Measurements from ENCODE around the gene PCSK6.
"Not testable (repeated sequence)": the region's sequence is repeated elsewhere in the genome, so short reads cannot be mapped to it uniquely, and the experiment has no call there.

The PCSK6 gene

GRCh38 chr15:101351736-101352135, 137.8 kb downstream of the PCSK6 start:
- no peak for DNase-seq

- no peak for DNase-seq
Measured at GRCh38 chr15:101349047-101349951, 140.2 kb downstream of the PCSK6 start.

DNA sequence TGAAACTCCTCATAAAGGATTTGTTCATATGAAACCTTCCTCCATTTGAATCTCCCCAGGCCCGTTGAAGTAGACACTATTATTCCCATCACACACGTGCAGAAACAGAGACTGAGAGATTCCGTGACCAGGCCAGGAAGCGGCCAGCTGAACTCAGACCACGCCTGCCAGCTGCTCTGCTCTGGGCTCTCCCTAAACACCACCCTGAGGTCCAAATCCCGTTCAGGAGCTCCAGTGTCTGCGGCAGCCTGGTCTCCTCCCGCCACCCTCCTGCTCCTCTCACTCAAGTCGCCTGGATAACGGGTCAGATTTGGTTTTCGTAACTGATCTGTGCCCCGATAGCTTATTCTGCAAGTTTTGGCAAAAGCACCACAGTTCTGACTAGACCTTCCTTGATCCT, 140.9 kb downstream of the PCSK6 start:
- DNase-seq, result no peak

GRCh38 chr15:101348015-101348414, 141.5 kb downstream of the PCSK6 start:
- DNase-seq, result no peak

GRCh38 chr15:101347454-101347853, 142.1 kb downstream of the PCSK6 start:
- no peak for DNase-seq

DNA sequence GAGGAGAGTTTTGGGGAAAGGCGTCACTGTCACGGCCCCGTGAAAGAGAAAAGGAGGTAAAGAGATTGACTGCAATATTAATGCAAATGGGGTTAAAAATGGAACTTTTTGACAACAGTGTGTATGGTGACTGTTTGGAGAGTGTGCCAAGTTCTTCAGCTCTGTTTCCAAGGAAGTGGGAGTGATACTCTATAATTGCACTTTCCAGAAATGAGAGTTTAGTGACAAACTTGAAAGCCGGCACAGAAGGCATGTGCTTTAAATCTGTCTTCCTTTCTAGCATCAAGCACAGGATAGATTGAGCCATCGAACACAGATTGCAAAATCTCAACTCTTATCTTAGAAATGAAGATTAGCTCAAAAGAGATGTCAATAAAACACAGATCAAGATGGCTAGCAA, 142.6 kb downstream of the PCSK6 start:
- DNase-seq, result no peak

DNA sequence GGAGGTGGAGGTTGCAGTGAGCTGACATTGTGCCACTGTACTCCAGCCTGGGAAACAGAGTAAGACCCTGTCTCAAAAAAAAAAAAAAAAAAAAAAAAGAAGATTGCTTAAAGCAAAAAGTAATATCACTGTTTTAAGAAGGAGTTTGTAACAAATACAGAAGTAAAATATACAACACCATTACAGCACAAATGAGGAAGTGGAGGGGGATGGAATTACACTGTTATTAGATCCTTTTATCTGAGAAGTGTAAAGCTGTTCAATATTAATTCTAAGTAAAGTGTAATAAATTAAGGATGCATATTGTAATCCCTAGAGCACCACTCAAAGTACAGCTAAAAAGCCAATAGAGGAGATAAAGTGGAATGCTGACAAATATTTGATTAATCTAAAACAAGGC, 147.5 kb downstream of the PCSK6 start:
- no peak for DNase-seq

DNA sequence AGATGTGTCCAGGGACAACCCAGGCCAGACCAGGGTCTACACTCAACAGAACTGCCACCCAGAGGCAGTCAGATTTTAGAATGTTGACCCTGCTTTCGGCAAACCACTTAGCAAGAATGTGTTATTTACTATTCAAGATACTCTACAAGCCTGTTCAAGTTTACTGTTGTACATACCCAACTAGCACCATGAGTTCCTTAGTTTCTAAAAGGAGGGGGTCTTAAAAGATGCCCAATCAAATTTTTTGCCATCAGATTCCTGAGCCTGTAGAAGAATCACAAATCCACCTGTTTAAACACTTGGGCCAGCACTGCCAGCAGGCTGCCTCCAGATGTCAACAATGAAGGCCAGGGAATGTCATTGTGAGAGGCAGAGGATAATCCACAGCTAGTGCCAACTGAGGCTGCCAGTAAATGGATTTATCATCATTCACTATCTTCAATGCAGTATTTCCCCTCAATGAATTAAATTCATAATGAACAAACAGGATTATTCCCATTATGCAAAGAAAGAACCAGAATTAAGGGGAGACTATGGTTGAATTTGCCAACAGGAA, 150.9 kb downstream of the PCSK6 start:
- no peak for DNase-seq

DNA sequence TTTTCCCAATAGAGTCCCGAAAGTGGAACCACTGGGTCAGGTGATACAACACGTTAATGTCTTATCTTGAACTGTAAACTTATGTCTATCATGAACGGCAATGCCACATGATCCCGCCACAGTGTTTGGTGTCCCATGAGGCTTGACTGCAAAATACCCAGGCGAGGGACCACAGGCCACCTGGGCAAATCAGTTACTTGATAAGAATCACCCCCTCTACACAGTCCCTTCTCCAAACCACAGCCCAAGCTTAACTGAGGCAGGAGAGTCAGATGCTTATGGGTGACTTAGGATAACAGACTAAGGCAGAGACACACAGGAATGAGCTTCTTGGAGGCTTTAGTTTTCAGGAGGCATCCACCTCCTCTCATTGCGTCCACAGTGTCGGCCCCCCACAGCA, 151.5 kb downstream of the PCSK6 start:
- DNase-seq, result no peak

DNA sequence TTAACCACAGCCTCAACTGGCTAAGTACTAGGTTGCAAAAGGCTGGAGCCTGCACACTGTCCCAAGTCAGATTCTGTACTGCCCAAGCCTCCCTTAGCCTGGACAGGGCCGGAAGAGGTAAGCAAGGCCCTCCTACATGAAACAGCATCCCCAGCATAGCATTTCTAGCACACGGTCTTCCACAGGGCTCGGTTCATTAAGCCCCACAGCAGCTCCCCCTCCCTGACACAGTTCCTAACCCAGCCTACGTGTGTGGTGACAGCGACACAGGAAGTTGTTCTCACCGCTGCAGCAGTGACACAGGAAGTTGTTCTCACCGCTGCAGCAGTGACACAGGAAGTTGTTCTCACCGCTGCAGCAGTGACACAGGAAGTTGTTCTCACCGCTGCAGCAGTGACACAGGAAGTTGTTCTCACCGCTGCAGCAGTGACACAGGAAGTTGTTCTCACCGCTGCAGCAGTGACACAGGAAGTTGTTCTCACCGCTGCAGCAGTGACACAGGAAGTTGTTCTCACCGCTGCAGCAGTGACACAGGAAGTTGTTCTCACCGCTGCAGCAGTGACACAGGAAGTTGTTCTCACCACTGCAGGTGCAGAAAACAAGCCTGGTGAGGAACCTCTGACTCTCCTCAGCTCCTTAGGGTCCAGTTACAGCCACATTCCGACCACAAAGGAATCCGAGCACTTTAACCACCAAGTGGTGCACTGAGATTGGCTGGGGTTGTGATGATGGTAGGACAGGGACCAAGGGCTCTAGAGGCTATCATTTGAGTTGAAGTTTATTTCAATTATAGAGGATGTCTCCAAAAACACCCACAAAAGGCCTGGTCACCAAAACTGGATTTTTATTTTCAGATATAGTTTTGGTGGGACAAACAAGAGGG, 155.4 kb downstream of the PCSK6 start:
- not testable (repeated sequence) for DNase-seq

GRCh38 chr15:101332061-101332467, 157.4 kb downstream of the PCSK6 start:
- no peak for DNase-seq

- DNase-seq, result no peak
Measured at GRCh38 chr15:101329867-101330380, 159.6 kb downstream of the PCSK6 start.

GRCh38 chr15:101329309-101329863, 160.1 kb downstream of the PCSK6 start:
- DNase-seq, result no peak

- no peak for DNase-seq
Measured at GRCh38 chr15:101328001-101328400, 161.5 kb downstream of the PCSK6 start.

- no peak for DNase-seq
Measured at GRCh38 chr15:101327147-101327740, 162.3 kb downstream of the PCSK6 start.

- DNase-seq, result no peak
Measured at GRCh38 chr15:101326462-101327146, 162.9 kb downstream of the PCSK6 start.

- no peak for DNase-seq
Measured at GRCh38 chr15:101326026-101326315, 163.5 kb downstream of the PCSK6 start.

GRCh38 chr15:101325263-101326025, 164.1 kb downstream of the PCSK6 start:
- no peak for DNase-seq

DNA sequence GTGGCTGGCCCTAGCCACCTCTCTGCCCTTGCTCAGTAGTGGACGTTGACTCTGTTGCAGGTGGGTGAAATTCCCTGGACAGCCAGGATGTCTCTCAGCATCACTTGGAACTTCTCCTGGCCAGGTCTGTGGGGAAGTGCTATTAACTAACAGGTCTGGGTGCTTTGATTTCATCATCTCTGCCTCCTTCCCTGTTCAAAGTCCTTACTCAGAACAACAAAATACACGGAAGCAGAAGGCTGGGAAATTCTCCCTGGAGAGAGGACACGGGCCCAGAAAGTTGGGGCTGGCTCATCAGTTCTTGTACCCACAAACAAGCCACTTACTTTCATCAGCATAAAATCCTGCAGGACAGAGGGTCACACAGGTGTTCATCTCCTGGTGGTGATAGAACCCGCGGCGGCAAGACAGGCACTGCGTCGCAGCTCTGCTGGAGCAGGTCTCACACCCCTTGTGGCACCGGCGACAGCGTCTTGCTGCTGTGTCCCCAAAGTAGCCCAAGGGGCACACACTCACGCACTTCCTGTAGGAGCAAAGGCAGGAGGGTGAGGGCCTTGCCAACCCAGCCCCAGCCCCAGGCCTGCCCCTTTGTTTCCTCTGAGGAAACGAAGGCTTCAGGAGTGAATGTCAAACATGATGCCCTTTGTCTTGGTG, 164.9 kb downstream of the PCSK6 start:
- no peak for DNase-seq

- no peak for DNase-seq
Measured at GRCh38 chr15:101323793-101324523, 165.5 kb downstream of the PCSK6 start.
